ENCODE data around the gene HDAC10.

Gene HDAC10

GRCh38 chr22:50200461-50201190 lies 50.4 kb downstream of the HDAC10 start, which contains the start of gene SELENOO:
SELENOO (plus strand) TSS chr22:50201011; CDS start chr22:50201037, 26 bp downstream.
- DNase-seq (ENCODE audit: low spot score), result peak; percentile 99

GRCh38 chr22:50199829-50200460 lies 51.1 kb downstream of the HDAC10 start:
- peak; percentile 45 for DNase-seq (ENCODE audit: low spot score)

DNA sequence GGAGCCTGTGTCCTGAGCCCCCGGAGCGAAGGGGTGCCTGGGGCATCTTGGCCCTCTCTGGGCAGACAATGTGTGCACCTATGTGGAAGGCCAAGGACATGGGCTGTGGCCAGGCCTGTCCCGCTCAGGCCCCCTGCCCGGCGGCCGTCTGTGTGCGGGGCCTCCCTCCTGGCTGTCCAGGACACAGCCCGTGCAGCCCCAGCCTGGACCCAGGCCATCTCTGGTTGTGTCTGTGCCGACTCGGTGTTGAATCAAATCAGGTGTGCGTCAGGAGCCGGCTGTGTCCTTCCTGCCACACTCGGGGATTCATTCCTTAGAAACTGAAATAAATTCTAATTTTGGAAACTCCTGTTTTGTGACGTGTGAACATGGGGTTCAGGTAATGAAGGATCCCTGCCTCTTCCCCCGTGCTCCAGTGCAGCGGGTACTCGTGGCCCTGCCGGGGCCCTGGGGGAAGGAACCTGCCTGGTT lies 51.8 kb downstream of the HDAC10 start:
- DNase-seq (ENCODE audit: low spot score), result no peak

DNA sequence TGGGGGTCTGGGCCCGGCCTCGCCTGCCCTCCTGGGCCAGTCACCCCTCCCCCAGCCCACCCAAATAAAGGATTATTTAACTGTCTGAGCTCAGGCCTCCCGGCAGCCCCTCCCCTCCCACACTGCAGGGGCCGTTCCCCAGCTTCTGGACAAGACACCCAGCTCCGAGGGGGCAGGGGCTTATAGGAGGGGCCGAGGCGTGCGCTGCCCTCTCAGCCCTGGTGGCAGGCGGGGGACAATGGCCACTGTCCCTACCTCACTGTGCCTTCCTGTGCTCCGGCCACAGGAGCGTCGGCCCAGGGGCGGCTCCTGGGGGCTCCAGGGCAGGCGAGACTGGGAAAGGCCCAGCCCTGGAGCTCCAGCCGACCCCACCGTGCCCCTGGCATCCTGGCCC lies 52.4 kb downstream of the HDAC10 start:
- no peak for DNase-seq (ENCODE audit: low spot score)

DNA sequence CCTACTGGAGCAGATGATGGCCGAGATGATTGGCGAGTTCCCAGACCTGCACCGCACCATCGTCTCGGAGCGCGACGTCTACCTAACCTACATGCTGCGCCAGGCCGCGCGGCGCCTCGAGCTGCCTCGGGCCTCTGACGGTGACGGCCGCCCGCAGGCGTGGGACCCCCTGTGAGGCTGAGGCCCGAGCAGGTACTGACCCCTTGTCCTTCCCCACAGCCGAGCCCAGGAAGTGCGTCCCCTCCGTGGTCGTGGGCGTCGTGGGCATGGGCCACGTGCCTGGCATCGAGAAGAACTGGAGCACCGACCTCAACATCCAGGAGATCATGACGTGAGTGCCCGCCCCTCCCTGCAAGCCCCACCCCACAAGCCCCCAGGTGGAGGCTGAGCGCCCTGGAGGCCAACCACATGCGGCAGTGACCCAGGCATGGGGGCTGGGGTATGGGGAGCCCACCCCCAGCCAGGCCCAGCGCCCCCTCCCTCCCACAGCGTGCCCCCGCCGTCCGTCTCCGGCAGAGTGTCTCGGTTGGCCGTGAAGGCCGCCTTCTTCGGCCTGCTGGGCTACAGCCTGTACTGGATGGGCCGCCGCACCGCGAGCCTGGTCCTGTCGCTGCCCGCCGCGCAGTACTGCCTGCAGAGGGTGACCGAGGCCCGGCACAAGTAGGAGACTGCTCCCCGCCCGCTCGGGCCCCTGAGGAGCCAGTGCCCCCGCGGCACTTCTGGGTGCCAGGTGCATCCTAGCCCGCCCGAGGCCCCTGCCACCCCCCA lies 53.0 kb downstream of the HDAC10 start:
- DNase-seq (ENCODE audit: low spot score), result no peak

DNA sequence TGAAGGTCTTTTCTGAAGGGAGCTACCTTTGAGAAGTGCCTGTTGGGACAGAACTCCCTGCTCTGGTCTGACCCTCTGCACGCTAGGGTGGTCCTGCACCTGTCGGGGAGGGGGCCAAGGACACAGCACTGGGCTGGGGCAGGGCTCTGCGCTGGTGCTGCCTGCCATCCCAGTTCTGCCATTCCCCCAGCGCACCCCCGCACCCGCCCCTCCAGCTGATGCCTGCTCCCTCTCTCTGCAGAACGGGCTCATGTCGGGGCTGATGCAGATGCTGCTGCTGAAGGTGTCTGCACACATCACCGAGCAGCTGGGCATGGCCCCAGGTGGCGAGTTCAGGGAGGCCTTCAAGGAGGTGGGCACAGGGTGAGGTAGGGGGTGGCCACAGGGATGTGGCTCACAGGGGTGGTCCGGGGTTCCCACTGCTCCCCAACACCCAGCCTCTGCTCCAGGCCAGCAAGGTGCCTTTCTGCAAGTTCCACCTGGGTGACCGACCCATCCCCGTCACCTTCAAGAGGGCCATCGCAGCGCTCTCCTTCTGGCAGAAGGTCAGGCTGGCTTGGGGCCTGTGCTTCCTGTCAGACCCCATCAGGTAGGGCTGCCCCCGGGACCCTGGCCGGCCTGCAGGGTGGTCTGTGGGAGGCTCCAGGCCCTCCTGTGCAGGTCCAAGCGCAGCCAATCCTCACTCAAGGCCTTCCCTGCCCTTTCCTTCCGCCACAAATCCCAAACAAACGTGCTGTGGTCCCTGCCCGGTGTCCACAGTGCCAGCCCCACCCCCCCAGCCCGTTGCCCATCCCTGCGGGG lies 53.9 kb downstream of the HDAC10 start:
- DNase-seq (ENCODE audit: low spot score), result no peak

- DNase-seq (ENCODE audit: low spot score), result no peak
Observed at GRCh38 chr22:50196256-50196655, 54.8 kb downstream of the HDAC10 start.

Data from AG20443 (cell line).